HG03378 (cell line): ENCODE measurements around the gene MIB1.
A peak's percentile ranks its signal among the peaks of the same experiment; 100 is the strongest.

Experiments
- ATAC-seq: cut with Tn5 transposase; IDR thresholded peaks from one replicate; pipeline ENCODE4 v1.9.1; 2021; ENCODE audit warnings: mild to moderate bottlenecking, moderate library complexity; ENCODE audit not compliant: unreplicated experiment

Gene MIB1

DNA sequence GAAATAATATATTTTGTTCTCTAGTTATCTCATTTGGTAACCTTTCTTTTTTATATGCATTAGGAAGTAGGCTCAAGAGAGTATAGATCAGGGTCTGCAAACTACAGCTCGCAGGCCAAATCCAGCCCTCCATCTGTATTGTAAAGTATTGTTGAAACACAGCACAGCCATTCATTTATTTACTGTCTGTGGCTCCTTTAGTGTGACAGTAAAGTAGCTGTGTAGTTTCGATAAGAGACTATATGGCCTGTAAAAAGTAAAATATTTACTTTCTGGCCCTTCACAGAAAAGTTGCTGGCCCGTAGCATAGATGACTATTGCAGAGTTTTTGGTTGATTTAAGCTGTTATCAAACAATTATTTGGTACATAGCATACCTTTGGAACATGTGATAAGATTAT is 67.6 kb downstream of the MIB1 start:
- no peak for ATAC-seq

GRCh38 chr18:21809725-21810124 is 69.1 kb downstream of the MIB1 start:
- no peak for ATAC-seq

DNA sequence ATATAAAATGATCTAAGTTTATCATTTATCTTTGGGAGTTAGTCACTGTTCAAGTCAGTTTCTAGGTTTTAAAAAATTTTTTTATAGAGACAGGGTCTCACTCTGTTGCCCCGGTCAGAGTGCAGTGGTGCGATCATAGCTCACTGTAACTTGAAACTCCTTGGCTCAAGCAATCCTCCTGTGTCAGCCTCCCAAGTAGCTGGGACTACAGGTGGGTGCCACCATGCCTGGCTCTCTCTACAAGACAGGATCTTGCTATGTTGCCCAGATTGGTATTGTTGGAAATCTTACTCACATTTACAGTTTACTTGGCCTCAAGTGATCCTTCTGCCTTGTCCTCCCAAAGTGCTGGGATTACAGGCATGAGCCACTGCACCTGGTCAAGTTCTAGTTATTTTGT is 74.5 kb downstream of the MIB1 start:
- ATAC-seq = no peak

DNA sequence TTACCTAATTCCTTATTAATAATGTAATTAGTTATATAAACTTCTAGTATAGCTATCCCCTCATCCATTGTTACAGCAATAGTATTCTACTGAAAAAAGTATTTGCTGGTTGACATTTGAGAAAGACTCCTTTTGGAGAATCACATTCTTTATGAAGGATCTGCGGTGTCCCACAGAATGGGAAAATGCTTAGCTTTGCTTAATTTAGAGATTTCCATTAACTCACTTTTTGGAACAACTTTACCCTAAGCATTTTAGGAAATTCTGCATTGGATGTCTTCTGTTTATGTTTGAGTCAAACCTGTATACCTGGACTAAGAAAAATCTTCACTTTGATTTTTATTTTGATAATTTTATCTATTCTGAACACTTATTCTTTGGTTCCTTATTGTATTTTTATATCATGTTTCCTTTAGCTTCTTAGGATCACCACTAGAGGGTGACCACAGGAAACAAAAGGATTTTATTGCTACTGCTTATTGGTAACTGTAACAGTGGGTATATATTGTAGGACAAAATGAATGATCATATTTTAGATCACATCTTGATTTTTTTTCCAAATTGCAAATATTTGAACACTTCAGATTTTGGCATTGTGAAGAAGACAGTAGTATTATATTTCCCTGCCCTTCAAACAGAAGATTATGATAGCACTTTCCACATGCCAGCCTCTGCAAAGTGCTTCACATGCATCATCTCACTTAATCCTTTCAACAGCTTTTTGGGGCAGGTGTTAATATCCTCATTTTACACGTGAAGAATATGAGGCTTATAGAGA is 79.6 kb downstream of the MIB1 start:
- ATAC-seq = no peak

- ATAC-seq = no peak
Measured at GRCh38 chr18:21820811-21821143, 80.2 kb downstream of the MIB1 start.

- ATAC-seq = no peak
Measured at GRCh38 chr18:21823848-21824247, 83.3 kb downstream of the MIB1 start.

- ATAC-seq = no peak
Measured at GRCh38 chr18:21826196-21826595, 85.6 kb downstream of the MIB1 start.

- no peak for ATAC-seq
Measured at GRCh38 chr18:21826641-21827302, 86.2 kb downstream of the MIB1 start.

DNA sequence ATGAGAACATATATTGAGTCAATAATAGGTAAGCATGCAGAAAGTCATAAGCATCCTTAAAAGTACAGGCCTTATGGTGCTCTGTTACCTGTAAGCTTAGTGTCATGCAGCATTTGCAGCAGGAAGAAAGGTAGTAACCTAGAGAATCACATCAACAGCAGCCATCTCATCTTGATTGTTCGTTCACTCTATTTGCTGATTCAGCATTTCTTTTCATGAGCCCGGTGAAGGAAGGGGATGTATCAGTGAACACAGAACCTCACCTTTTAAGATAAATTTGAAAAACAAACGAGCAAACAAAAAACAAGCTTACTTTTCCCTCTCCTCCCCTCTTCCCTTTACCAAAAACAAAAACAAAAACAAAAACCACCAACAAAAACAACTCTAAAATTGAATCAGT is 89.9 kb downstream of the MIB1 start:
- ATAC-seq = no peak

DNA sequence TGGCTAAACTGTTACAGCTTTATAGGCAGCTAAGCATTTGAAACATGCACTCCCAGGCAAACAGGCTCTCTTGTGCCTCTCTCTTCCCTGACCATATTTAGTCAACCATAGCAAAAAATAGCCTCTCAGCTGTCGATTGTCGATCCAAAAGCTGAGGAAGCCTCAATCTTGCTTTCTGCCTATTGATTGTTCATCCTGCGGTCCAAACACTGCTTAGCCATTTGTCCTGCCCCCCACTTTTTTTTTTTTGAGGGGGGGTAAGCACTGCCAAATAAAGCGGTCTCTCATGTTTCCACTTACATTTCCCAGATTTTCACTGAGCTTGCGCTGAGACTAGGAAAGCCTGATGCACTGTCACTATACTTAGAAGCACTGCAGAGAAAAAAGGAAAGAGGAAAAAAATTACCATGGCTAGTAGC is 90.8 kb downstream of the MIB1 start:
- ATAC-seq = no peak

GRCh38 chr18:21833604-21834298 is 93.2 kb downstream of the MIB1 start:
- no peak for ATAC-seq

- ATAC-seq = no peak
Measured at GRCh38 chr18:21834299-21834660, 93.7 kb downstream of the MIB1 start.

GRCh38 chr18:21841570-21841969 is 101.0 kb downstream of the MIB1 start:
- ATAC-seq = no peak

- no peak for ATAC-seq
Measured at GRCh38 chr18:21843341-21843740, 102.7 kb downstream of the MIB1 start.

DNA sequence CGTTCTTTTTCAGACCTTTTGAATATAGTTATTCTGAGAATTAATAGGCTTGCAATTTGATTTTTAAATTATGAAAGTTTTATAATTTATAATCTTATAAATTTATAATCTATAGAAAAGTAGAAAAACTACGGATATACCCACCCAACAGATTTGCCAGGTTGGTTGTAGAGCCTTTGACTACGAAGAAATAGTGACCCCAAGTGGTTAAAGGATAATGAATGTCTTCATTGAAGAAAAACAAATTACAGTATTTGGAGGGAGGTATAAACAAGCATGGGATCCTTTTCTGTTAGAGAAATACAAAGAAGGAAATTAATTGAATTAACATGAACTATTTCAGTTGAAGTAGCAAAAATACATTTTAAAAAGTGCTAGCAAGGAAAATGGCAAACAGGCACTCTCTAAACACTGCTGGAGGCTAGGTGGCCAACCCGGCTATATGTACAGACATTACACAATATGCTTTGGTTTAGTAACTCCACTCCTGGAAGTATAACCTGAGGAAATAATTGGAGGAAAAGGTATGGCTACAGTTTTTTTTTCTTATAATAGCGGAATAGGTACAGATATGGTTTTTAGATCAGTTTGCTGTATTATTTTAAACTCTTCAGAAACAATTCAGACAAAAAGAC is 110.9 kb downstream of the MIB1 start:
- no peak for ATAC-seq

DNA sequence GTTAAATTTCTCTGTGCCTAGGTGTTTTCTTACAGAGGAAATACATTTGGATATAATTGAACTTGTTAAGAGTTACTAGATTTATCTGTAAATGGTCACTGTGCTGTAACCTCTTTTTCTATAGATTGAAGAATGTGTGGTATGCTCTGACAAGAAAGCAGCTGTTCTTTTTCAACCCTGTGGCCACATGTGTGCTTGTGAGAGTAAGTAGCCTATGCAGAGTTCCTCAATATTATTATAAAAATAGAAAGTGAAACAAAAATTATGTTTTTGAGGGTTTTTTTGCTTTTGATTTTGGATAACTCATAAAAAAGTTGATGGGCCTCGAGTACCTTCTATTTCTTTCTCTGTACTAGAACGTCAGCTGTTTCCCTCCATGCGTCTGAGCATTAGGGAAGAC is 112.4 kb downstream of the MIB1 start:
- peak; percentile 89 for ATAC-seq

DNA sequence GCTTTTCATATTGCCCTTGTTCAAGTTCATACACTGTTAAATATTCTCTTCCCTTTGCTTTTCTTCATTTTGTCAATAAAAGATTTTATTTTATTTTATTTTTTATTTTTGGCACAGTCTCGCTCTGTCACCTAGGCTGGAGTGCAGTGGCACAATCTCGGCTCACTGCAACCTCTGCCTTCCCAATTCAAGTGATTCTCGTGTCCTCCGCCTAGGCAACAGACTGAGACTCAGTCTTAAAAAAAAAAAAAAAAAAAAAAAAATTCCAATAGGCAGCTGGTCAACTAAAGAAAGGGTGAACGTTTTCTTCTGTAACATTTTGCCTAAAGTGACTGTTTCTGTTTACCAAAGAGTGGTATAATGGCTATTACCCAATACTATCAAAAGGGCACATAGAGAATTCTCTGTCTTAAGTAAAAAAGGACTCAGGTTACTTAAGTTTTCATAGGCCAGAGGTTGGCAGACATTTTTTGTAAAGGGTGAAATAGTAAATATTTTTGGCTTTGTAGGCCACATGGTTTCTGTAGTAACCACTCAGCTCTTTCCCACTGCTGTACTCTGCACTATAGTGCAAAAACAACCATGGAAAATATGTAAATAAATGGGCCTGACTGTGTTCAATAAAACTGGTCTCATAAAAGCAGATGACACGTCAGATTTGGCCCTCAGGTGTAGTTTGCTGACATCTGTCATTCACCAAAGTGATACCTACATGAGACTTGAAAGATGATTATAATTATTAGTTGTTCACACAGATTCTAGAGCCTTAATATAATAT is 113.4 kb downstream of the MIB1 start:
- ATAC-seq = no peak

DNA sequence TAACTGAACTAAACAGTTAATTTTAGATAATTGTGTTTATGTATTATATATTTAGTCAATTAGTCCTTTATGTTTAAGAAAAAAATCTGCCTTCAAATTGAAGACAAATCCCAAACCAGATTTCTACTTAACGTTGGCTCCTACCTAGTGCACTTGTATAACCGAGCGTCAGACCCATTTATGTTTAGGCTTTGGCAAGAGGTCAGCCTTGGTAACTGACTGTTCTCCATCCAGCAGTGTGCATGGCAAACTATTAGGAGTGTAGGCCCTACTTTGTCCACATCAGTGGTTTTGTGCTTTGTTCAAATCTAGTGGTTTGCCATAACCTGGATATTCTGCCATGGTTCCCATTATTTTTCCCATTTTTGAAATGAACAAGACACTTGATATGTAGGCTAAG is 114.8 kb downstream of the MIB1 start:
- ATAC-seq = no peak

GRCh38 chr18:21857871-21858270 is 117.3 kb downstream of the MIB1 start:
- peak; percentile 46 for ATAC-seq

- no peak for ATAC-seq
Measured at GRCh38 chr18:21858544-21858943, 118.0 kb downstream of the MIB1 start.

DNA sequence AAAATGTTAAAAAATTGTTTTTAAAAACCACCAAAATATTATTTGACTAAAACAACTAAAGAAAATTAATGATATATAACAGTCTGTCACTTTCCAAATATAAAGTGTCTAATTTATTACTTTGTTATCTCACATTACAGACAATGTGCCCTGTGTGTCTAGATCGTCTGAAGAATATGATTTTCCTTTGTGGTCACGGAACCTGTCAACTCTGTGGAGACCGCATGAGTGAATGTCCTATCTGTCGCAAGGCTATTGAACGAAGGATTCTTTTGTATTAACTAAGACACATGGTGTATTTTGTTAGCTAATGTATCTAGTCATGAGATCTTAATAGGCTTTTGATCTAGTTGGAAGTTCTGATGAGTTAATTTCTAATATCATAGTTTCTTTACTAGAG is 123.8 kb downstream of the MIB1 start:
- no peak for ATAC-seq
